Measurements from ENCODE around the gene FKBP5.
A peak's percentile ranks its signal among the peaks of the same experiment; 100 is the strongest.

The FKBP5 gene

DNA sequence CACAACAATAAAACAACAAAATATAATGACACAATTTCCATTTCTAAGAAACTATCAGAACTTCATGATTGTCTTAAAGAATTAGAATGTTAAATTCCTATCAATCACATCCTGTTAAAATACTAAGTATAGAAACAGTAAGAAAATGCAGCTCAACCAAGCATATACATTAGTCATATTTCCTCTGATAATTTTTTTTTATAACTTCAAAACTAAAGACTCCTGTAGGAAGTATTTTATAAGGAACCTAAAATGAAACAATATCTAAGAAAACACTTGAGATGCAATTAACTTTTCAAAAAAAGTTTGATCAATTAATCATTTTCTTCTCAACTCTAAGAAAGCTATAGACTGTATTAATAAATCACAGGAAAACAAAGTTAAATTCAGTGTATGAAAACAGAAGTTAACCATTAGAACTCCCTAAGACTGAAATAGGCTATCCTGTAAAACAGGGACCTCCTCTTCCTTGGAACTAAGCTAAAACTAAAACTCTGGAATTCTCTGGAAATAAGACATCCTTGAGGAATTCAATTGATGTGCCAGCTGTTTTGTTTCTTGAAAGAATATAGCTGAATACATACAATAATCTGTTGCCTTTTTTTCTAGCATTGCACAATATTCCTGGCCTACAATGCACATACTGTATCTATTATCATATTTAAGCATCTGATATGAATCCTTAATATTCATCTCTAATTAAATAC, 19.8 kb downstream of the FKBP5 start:
- DNase-seq (ENCODE audit: extremely low spot score, insufficient read length, low read depth) (no peak), FAIRE-seq (no peak)

DNA sequence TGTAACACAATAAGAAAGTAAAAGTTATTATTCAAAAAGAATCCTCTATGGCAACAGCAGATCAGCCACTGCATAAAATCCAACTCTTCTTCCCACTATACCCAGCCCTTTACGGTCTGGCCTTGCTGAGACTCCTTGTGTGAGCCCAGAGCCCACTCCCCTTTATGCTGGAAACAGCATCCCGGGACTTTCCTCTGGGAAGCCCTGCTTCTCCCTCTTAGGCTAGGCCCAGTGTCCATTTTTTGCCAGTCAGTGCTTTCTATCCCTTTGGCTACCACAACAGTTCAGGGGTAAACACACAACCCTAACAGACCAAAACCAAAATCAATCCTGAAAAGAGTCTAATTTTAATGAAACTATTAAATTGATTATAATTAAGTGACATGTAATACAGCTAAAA, 20.6 kb downstream of the FKBP5 start:
- FAIRE-seq (no peak), DNase-seq (ENCODE audit: extremely low spot score, insufficient read length, low read depth) (no peak)

DNA sequence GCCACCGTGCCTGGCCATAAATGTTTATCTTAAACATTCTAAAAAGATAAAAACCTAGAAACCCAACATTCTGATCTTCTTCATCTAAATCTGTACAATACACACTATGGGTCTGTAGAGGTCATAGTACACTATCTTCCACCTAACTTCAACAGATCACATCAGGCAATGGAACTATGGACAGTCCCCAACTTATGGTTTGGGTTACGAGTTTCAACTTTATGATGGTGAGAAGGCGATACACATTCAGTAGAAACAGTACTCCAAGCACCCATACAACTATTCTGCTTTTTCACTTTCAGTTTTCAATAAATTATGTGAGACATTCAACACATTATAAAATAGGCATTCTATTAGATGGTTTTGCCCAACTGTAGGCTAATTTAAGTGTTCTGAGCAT, 23.1 kb downstream of the FKBP5 start:
- DNase-seq (ENCODE audit: extremely low spot score, insufficient read length, low read depth) = no peak
- peak; percentile 57 for FAIRE-seq

DNA sequence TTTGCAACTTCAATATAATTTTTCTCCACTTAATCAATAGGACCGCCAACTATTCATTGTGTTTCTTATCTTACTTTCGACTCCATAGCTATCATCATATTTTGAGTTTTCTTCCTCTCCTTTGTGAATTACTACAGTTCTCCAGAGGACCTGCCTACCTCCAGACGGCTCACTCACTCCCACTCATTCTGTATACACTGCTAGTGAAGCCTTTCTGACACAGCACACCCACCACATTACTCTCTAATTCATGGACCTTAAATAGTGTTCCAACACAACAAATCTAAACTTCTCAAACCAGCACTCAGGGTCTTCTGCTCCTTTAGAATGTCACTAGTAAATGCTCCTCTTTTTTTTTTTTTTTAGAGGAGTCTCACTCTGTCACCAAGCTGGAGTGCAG, 23.8 kb downstream of the FKBP5 start:
- DNase-seq (ENCODE audit: extremely low spot score, insufficient read length, low read depth) (no peak), FAIRE-seq (no peak)

DNA sequence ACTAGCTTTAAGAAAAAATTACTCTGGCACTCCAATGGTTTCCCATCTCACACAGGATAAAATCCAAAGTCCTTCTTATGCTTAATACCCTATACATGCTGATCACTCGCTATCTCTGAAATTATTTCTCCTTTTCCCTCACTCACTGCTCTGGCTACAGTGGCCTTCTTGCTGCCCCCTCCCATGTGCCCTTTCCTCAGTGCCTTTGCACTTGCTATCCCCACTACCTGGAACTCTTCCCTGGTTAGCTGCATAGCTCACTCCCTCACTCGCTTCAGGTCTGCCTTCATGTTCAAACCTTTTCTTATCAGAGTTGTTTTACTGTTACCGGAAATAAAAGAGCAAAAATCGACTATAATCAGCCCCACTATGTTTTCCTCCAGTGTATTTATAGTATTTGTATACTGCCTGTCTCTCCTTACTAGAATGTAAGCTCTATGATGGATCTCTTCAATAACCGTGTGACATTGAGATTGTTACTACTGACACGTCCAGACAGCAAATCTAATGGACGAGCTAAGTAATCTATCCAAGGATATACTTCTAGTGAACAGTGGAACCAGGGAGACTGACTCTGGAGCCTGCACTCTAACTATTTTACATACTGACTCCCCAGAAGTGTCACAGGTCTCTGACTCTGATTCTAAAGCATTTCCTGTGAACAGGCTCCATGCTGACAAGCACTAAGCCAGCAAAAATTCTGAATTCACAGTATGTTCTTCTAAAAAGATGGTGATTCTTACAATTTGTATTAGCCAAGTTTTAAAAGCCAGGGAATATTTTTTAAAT, 25.1 kb downstream of the FKBP5 start:
- FAIRE-seq = peak; percentile 69

DNA sequence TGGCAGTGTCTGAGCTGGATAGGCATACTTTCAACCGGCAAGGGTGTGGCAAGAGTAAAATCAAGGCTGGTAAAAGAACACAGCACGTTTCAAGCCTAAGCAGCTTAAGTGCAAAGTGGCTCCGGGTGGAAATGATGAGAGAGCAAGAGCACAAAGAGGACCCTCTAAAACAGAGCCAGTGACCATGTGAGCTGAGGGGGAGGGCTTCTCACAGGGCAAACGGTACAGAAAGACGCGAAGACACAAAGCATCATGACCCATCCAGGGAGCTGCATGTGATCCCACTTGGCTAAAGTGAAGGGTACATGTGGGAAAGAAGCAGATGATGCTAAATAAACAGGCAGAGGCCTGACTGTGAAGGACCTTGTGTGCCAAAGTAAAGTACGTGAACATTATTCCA, 25.7 kb downstream of the FKBP5 start:
- FAIRE-seq (peak; percentile 29), DNase-seq (ENCODE audit: extremely low spot score, insufficient read length, low read depth) (no peak)

More for the DNA sequence above, 25.1 kb downstream of the FKBP5 start:
- no peak for DNase-seq (ENCODE audit: extremely low spot score, insufficient read length, low read depth)

DNA sequence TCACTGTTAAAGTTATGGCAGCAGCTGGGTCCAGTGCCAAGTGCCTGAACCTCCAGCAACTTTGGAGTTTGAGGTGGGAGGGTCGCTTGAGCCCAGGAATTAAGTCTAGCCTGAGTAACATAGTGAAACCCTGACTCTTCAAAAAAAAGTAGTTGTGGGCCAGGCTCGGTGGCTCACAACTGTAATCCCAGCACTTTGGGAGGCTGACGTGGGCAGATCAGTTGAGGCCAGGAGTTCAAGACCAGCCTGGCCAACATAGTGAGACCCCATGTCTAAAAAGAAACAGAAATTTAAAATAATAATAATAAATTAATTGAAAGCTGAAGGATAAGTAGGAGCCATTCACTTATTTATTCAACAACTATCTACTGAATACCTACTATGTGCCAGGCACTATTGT, 33.8 kb downstream of the FKBP5 start:
- no peak for DNase-seq (ENCODE audit: extremely low spot score, insufficient read length, low read depth)
- FAIRE-seq = no peak

DNA sequence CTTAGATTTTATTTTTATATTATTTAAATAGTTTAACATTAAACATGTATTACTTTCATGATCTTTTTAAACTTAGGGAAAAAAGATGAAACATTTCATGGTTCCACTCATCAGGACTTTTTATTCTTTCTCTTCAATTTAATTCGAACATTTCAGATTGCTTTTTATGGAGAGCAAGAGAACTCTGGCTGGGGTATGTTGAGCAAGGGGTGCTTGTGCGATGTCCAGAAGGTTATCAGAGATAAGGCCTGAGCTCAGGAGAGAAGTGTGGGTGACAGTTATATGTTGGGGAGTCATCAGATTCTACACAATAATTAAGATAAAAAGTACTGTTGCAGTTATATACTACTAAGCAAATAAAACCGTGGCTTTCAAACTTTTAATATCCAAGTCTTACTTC, 37.5 kb downstream of the FKBP5 start:
- DNase-seq (ENCODE audit: extremely low spot score, insufficient read length, low read depth) (no peak), FAIRE-seq (no peak)

DNA sequence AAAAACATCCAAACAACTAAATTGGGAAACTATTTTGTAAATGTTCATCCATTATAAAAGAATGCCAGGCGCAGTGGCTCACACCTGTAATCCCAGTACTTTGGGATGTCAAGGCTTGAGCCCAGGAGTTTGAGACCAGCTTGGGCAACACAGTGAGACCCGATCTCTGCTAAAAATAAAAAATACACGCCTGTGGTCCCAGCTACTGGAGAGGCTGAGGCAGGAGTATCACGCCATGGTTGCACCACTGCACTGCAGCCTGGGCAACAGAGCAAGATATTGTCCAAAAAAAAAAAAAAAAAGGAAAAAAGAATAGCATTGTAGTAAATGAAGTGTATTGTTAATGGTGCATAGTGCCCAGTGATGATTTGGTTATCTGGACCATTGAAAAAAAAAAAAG, 38.7 kb downstream of the FKBP5 start:
- FAIRE-seq = no peak
- DNase-seq (ENCODE audit: extremely low spot score, insufficient read length, low read depth) = no peak

DNA sequence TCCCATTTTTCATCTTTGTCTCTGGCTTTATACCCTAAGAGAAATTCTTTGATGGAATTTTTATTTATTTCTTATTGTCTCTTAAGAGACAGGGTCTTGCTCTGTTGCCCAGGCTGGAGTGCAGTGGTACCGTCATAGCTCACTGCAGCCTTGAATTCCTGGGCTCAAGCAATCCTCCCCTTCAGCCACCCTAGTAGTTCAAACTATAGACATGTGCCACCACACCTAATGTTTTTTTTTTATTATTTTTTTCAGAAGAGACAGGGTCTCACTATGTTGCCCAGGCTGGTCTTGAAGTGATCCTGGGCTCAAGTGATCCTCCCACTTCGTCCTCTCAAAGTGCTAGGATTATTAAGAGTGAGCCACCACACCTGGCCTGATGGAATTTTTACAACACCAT, 40.5 kb downstream of the FKBP5 start:
- FAIRE-seq = no peak

DNA sequence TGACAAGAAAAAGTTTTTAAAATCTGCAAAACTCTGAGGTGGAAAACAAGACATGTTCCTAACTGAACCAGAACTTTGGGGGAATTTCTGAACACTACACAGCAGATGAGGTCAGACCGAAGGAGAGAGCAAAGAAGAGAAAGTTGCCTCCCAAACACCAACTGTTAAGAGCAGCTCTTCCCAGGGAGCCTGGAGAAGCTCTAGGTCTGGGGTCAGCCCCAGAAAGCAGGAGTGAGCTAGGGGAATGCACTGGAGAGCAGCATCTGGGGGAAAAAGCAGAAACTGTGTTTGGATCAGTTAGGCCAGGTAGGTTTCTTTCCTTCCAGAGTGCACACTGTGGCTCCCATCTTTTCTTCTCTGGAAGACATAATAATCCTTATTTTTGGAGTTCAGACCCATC, 41.3 kb downstream of the FKBP5 start:
- FAIRE-seq = no peak

More for the DNA sequence above, 40.5 kb downstream of the FKBP5 start:
- DNase-seq (ENCODE audit: extremely low spot score, insufficient read length, low read depth) = no peak

DNA sequence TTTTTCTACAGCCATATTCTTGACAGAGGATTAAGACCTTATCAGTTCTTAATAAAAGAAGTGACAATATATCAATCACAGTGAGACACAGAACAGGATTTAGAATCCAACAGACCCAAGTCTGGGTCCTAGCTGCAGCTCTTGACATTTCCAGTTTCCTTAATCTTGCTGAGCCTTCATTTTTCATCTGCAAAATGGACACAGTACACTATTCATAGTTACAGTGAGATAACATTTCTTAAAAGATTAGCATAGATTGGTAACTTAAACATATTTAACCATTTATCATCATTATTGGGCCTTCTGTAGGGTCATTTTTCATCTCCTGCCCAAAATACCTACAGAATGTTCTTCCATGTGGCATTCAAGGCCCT, 45.6 kb downstream of the FKBP5 start:
- DNase-seq (ENCODE audit: extremely low spot score, insufficient read length, low read depth) = no peak
- FAIRE-seq = no peak

More for the DNA sequence above, 41.3 kb downstream of the FKBP5 start:
- DNase-seq (ENCODE audit: extremely low spot score, insufficient read length, low read depth) = no peak

DNA sequence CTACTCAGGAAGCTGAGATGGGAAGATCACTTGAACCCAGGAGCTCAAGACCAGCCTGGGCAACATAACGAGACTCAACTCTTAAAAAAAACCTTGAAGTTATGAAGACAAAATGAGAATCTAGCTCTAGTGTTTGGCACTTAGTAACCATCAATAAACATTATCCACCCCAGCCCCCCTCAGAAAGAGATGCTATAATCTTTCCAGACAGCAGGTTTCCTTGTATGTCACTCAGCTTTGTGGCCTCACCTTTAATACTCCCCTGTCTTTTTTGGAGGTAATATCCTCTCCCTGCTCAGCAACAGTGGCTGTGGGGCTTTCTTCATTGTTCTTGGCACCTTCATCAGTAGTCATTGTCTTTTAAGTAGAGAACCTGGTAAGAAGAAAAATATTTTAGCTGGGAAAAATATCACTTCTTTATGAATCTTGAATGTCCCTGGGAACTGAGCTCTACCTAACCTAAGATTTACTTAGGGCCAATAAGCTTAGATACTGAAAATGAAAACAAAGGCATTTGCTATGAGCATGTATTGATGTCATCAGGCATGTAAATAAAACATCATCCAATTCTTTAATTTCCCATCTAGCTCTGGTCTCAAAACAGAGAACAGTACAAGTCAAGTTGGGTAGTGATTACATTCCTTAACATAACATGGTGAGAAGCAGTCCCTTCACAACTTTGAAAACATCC, 46.1 kb downstream of the FKBP5 start:
- no peak for DNase-seq (ENCODE audit: extremely low spot score, insufficient read length, low read depth)
- FAIRE-seq = no peak

DNA sequence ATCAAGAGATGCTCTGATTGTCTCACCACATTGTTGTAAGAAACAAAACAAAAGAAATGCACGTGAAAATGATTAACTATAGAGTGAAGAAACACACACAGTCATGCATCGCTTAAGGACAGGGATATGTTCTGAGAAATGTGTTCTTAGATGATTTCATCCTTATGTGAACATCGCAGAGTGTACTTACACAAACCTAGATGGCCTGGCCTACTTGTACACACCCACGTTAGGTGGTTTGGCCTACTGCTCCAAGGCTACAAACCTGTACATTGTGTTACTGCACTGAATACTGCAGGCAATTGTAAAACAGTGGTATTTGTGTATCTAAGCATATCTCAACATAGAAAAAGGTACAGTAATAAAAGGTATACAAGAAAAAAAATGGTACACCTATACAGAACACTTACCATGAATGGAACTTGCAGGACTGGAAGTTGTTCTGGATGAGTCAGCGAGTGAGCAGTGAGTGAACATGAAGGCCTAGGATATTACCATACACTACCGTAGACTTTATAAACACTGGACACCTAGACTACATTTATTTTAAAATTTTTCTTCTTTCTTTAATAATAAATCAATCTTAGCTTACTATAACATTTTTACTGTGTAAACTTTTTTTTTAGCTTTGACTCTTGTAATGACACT, 48.6 kb downstream of the FKBP5 start:
- FAIRE-seq = no peak
- no peak for DNase-seq (ENCODE audit: extremely low spot score, insufficient read length, low read depth)

DNA sequence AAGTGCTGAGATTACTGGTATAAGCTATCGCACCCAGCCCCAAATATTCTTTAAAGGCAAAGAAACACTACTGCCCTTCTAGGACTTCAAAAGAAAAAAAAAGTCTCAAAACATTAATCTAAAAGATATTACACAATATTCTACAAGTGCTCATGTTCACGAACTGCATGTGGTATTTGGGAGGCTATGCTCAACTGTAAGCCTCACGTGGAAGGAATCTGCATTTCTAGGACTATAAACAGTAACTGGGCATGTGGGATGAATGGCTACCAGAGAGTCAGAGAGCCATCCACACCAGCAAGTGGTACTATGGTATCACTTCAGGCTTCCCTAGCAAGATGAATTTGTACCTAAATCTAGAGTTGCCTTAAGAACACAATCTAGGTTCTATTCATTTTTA, 50.0 kb downstream of the FKBP5 start:
- no peak for DNase-seq (ENCODE audit: extremely low spot score, insufficient read length, low read depth)
- no peak for FAIRE-seq

DNA sequence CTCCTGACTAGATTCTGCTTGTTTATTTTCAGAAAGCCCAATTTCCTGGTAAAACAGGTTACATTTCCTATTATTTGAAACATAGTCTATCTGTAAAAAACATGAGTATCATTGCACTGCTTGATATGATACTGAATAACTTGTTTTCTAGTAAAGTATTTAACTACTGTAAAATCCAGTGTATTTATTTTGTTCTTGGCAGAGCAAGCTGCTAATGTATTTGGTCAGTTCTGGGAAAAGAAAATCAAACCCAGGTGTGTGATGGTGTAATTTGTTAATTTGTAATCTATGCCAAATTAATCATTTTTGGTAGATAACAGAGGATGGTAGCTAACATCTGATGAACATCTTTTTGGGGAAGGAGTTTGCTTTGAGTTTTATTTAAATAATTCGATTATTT, 50.8 kb downstream of the FKBP5 start:
- no peak for DNase-seq (ENCODE audit: extremely low spot score, insufficient read length, low read depth)
- FAIRE-seq = no peak

DNA sequence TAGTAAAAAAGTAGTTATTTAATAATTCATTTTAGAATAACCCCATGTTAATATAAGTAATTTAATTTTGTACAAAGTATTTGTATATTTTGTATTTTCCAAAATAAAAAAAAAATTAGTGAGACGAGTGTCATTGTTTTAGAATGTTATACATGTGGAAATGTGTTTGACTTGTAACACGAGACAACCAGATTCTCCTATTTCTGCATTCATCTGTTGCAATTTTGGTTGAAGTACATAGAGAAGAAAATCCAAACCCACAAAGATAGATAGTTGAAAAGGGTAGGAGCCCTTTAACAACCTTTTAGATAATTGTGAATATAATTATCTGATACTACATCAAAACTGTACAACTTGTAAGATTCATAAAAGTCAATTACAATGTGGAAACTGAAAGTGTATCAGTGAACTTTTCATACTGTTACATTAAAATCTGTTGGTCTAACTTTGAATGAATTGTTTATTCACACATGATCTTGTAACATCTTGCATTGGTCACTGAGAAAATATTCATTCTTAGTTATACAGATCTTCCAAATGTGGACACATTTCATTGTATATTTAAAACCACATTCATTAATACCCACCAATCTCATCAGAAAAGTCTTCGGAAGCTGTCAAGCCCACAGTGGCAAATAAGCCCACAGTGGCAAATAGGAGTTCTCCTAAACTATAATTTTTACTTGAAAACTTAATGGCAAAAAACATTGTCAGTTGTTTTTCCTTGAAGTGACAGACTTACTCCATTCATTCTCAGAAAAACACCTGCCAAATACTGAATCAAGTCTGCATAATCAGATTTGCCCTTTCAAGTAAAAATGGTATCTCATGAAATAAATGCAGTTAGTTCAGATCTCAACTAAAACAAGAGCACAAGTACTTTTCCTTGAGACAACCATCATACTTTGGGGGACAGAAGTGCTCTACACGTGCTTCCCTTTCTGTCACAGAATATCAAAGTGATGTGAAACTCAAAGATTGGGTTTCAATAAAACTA, 52.8 kb downstream of the FKBP5 start:
- no peak for DNase-seq (ENCODE audit: extremely low spot score, insufficient read length, low read depth)
- FAIRE-seq = no peak

DNA sequence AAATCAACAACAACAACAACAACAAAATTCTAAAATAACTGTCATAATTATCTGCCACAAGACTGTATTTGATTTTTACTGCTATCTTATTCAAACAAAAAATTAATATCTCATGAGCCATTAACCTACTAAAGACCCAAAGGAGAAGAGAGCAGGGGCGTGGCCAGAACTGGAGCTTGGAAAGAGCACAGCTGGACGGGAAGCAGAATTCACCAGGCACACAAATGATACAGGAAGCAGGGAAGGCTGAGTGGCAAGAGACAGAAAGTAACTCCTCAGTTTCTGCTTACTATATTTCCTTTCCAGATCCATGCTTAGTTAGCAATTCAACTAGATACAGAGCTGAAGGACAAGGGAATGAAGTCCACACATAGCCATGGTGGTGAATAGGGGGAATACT, 54.4 kb downstream of the FKBP5 start:
- FAIRE-seq (no peak), DNase-seq (ENCODE audit: extremely low spot score, insufficient read length, low read depth) (no peak)

DNA sequence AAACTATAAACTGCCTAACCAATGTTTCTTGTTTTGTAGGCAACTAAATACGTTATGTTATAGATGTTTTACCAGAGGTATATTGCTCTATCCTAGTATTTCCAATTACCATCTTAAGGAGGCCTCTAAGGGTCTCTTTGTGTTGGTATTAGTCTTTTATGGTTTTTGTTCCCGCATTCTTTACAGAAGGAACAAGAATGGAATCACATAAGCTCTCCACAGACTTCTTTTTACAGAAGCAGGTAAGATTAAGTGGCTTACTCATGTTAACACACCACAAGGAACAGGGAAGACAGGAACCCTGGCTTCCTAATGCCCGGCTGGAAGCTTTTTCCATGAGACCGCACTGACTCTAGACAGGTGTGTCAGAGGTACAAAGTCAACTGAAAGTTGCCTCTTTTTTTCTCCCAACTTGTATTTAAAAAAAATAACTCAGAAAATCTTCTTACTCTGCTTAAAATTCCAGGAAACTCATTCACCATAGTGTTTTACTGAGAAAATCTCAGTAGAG, 55.1 kb downstream of the FKBP5 start:
- DNase-seq (ENCODE audit: extremely low spot score, insufficient read length, low read depth) (no peak), FAIRE-seq (no peak)
